Hematopoietic multipotent progenitor cell treated with erythropoietin and hydrocortisone succinate and interleukin-3 and kit ligand, for 8 days (in vitro differentiated cells): Measurements from ENCODE around the gene PCDHGB2.
"Not testable (repeated sequence)": the region's sequence is repeated elsewhere in the genome, so short reads cannot be mapped to it uniquely, and the experiment has no call there.

Experiments
- DNase-seq: peaks from one replicate; pipeline ENCODE4 v3.0.0-alpha.2; 2015

PCDHGB2 gene

GRCh38 chr5:141351591-141351990 lies 8.2 kb upstream of the PCDHGB2 start:
- no peak for DNase-seq

GRCh38 chr5:141354900-141355469 lies 4.8 kb upstream of the PCDHGB2 start, which contains the start of gene PCDHGA4:
Gene PCDHGA4, plus strand, starts transcription at chr5:141355021. Its CDS starts 87 bp downstream, at chr5:141355108.
- DNase-seq: no peak

GRCh38 chr5:141355641-141356040 lies 4.2 kb upstream of the PCDHGB2 start:
- DNase-seq: no peak

- DNase-seq: no peak
Measured at GRCh38 chr5:141356133-141356532, 3.7 kb upstream of the PCDHGB2 start.

GRCh38 chr5:141356950-141357349 lies 2.8 kb upstream of the PCDHGB2 start:
- DNase-seq: no peak

- no peak for DNase-seq
Measured at GRCh38 chr5:141360685-141361084, 891 bp downstream of the PCDHGB2 start.

- DNase-seq: no peak
Measured at GRCh38 chr5:141362719-141363118, 2.9 kb downstream of the PCDHGB2 start.

GRCh38 chr5:141363952-141364660 lies 4.3 kb downstream of the PCDHGB2 start, which contains the start of gene PCDHGA5:
Gene PCDHGA5, plus strand, starts transcription at chr5:141364162. Its CDS starts 169 bp downstream, at chr5:141364331.
- no peak for DNase-seq

- no peak for DNase-seq
Measured at GRCh38 chr5:141366016-141366896, 6.5 kb downstream of the PCDHGB2 start.

GRCh38 chr5:141369994-141370848 lies 10.4 kb downstream of the PCDHGB2 start, which contains the start of gene PCDHGB3:
Gene PCDHGB3, plus strand, starts transcription at chr5:141370242. Its CDS starts 153 bp downstream, at chr5:141370395.
- DNase-seq: peak; percentile 7

GRCh38 chr5:141371572-141372475 lies 12.0 kb downstream of the PCDHGB2 start:
- no peak for DNase-seq

- DNase-seq: peak; percentile 4
Measured at GRCh38 chr5:141373673-141374317, 14.0 kb downstream of the PCDHGB2 start, which contains the start of gene PCDHGA6. Gene PCDHGA6, plus strand, starts transcription at chr5:141373891. Its CDS starts 193 bp downstream, at chr5:141374084.

- DNase-seq: no peak
Measured at GRCh38 chr5:141374627-141375026, 14.8 kb downstream of the PCDHGB2 start.

GRCh38 chr5:141375444-141376155 lies 15.8 kb downstream of the PCDHGB2 start:
- not testable (repeated sequence) for DNase-seq

GRCh38 chr5:141382469-141383294 lies 22.9 kb downstream of the PCDHGB2 start, which contains the start of gene PCDHGA7:
Gene PCDHGA7, plus strand, starts transcription at chr5:141382742. Its CDS starts 158 bp downstream, at chr5:141382900.
- DNase-seq: no peak

- no peak for DNase-seq
Measured at GRCh38 chr5:141383345-141383744, 23.6 kb downstream of the PCDHGB2 start.

- DNase-seq: no peak
Measured at GRCh38 chr5:141384471-141385267, 24.9 kb downstream of the PCDHGB2 start.
